Stimulated activated CD4-positive, alpha-beta T cell treated with anti-CD3 and anti-CD28 coated beads, Interleukin-15, amount 100 ng/mL, for 1 hour (primary cell): Measurements from ENCODE around the gene EPO.
"Not testable (repeated sequence)": the region's sequence is repeated elsewhere in the genome, so short reads cannot be mapped to it uniquely, and the experiment has no call there.

ENCODE experiments used
- DNase-seq, 2 donors: peaks; one replicate each; pipeline ENCODE4 v3.0.0-alpha.2; 2020; ENCODE audit warnings: low read depth in 1 of 2, low spot score in 1 of 2

The EPO gene

DNA sequence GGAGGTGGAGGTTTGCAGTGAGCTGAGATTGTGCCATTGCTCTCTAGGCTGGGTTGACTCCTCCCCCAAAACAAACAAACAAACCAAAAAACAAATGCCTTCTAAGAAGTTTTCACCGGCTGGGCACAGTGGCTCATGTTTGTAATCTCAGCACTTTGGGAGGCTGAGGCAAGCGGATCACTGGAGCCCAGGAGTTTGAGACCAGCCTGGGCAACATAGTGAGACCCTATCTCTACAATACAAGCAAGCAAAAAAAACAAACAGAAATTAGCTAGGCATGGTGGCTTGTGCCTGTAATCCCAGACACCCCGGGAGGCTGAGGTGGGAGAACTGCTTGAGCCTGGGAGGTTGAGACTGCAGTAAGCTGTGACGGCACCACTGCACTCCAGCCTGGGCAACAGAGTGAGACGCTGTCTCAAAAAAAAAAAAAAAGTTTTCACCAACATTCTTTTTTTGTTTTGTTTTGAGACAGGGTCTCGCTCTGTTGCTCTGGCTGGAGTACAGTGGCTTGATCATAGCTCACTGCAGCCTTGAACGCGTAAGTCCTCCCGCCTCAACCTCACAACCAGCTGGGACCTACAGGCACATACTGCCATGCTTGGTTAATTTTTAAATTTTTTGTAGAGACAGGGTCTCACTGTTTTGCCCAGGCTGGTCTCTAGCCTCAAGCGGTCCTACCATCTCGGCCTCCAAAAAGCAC, 11.8 kb downstream of the EPO start:
- no peak for DNase-seq

- no peak for DNase-seq
Measured at GRCh38 chr7:100735730-100736129, 15.5 kb downstream of the EPO start.

GRCh38 chr7:100736671-100737070, 16.4 kb downstream of the EPO start:
- no peak for DNase-seq

- DNase-seq = no peak
Measured at GRCh38 chr7:100739934-100740333, 19.7 kb downstream of the EPO start.

- DNase-seq = no peak
Measured at GRCh38 chr7:100744605-100745004, 24.3 kb downstream of the EPO start.

DNA sequence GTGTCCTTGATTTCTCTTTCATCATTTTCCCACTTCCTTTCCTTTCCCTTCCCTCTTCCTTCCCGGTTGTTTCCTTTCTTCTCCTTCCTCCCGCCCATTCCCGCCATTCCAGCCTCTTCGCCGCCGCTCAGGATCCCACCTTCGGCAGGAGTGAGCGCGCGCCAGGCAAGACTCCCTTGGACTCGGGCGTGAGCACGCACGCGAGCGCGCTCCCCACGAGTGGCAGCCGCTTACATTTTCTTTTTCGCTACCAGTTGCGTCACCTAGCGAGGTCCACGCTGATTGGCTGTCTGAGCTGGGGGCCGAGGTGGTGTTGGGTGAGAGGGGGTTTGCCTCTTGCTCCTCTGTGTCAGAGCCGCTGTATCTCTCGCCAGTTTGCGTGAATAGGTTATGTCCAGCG, 24.9 kb downstream of the EPO start:
- no peak for DNase-seq

DNA sequence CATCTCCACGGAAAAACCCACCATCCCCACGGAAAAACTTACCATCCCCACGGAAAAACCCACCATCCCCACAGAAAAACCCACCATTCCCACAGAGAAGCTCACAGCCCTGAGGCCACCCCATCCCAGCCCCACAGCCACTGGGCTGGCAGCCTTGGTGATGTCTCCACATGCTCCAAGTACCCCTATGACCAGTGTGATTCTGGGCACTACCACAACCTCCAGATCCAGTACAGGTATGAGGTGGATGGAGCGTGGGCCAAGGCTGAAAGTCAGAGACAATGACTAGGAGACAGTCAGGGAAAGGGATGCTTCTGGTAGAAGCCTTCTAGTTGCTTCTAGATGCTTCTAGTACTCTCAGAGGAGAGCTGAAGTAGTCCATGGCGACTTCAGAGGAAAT, 32.7 kb downstream of the EPO start:
- DNase-seq = no peak

DNA sequence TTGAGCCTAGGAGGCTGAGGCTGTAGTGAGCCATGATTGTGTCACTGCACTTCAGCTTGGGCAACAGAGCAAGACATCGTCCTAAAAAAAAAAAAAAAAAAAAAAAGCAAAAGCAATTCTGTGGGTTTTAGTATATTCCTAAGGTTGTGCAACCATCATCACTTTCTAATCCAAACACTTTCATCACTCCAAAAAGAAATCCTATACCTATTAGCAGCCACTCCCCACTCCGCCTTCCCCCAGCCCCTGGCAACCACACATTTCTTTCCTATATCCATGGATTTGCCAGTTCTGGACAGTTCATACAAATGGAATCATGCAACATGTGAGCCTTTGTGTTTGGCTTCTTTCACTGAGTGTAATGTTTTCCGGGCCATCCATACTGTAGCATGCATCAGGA, 33.5 kb downstream of the EPO start:
- no peak for DNase-seq

GRCh38 chr7:100759357-100760171, 39.3 kb downstream of the EPO start:
- DNase-seq = no peak

GRCh38 chr7:100762841-100763240, 42.6 kb downstream of the EPO start:
- DNase-seq = not testable (repeated sequence)

DNA sequence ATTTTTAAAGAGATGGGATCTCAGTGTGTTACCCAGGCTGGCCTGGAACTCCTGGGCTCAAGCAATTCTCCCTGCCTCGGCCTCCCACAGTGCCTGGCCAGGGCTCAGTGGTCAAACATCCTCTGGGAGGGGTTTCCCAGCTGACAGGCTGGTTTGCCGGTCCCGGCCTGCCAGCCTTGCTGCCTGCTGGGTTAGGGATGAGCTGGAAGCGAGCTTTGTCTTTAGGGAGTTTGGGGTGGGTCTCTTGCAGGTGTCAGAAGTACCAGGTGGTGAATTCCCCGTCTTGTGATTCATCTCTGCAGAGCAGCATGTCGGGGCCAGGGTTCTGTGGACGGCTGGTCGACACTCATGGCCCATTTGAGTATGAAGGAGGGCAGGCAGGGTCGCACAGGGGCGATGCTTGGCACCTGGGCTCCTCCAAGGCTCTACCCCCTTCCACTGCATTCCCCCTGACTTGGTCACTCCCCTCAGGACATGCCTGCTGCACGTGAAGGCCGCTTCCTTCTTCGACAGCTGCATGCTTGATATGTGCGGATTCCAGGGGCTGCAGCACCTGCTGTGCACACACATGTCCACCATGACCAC, 43.4 kb downstream of the EPO start:
- no peak for DNase-seq

GRCh38 chr7:100764841-100765240, 44.6 kb downstream of the EPO start:
- DNase-seq = no peak

- DNase-seq = no peak
Measured at GRCh38 chr7:100765250-100765649, 45.0 kb downstream of the EPO start.

- DNase-seq = no peak
Measured at GRCh38 chr7:100768784-100769183, 48.5 kb downstream of the EPO start.
